B cell (primary cell): ENCODE data around the gene DOCK1. TPM values are rescaled to one million over a fixed set of nuclear protein-coding genes. Genes with fewer than 3 reads are reported as not detected.

ENCODE experiments used
- ATAC-seq: fragments of 200-7000 bp; cut with Tn5 transposase; one replicate; pipeline ENCODE4 v1.10.0; 2021; ENCODE audit warnings: low read depth, mild to moderate bottlenecking, moderate number of reproducible peaks, moderate library complexity
- CTCF ChIA-PET: fragments of 350-600 bp; sonication (Branson Sonifier 250); formaldehyde crosslinking; loops from one replicate; lab custom pipeline; 2021; ENCODE audit warnings: antibody characterized with exemption, inconsistent platforms; lab: Charles Lee
- POLR2A ChIA-PET: fragments of 350-600 bp; sonication (Branson Sonifier 250); formaldehyde crosslinking; loops from one replicate; lab custom pipeline; 2021; ENCODE audit warnings: antibody characterized with exemption; lab: Charles Lee
- DNase-seq: peaks from one replicate; pipeline ENCODE4 v3.0.0; 2013
- H2AFZ ChIP-seq: 2 replicates; pipeline ENCODE4 v1.6.1; 2012; ENCODE audit warnings: mild to moderate bottlenecking, low read depth, low read length; ENCODE audit not compliant: insufficient read depth, poor library complexity, severe bottlenecking
- H3K27ac ChIP-seq, 2 donors: 1 replicate in 1 of 2; 2 replicates in 1 of 2; pipeline ENCODE4 v1.5.1; 2012 to 2013; ENCODE audit warnings: low read length in 2 of 2, mild to moderate bottlenecking in 2 of 2, moderate library complexity in 1 of 2
- H3K27me3 ChIP-seq, 4 experiments: fragments of 200-600 bp in 1 of 4; sonication (generic) in 1 of 4; replicated peaks in 1 of 4; 1 replicate in 2 of 4; 2 replicates in 2 of 4; pipeline versions ENCODE4 v1.6.1 to v1.7.0; 2013 to 2016; ENCODE audit warnings: low read length in 3 of 4, mild to moderate bottlenecking in 2 of 4, mixed read lengths in 1 of 4, moderate library complexity in 1 of 4; ENCODE audit not compliant: insufficient read depth in 4 of 4, control insufficient read depth in 3 of 4; ENCODE audit errors: control extremely low read depth in 1 of 4
- H3K36me3 ChIP-seq, 2 experiments: replicated peaks in 1 of 2; 1 replicate in 1 of 2; 2 replicates in 1 of 2; pipeline versions ENCODE4 v1.6.1 to v1.7.1; 2013; ENCODE audit warnings: low read length in 1 of 2; ENCODE audit not compliant: insufficient read depth in 2 of 2, control insufficient read depth in 1 of 2; ENCODE audit errors: control extremely low read depth in 1 of 2, extremely low read depth in 1 of 2
- H3K4me1 ChIP-seq, 2 donors: fragments of 200-600 bp in 1 of 2; sonication (generic) in 1 of 2; 1 replicate in 1 of 2; 2 replicates in 1 of 2; pipeline versions ENCODE4 v1.5.1 to v1.6.1; 2013 to 2017; ENCODE audit warnings: low read length in 2 of 2; ENCODE audit not compliant: control insufficient read depth in 2 of 2, insufficient read depth in 2 of 2
- H3K4me2 ChIP-seq: replicated peaks from 2 replicates; pipeline ENCODE3; 2012; ENCODE audit warnings: mild to moderate bottlenecking, low read depth, low read length; ENCODE audit not compliant: poor library complexity, severe bottlenecking
- H3K4me3 ChIP-seq, 5 experiments: fragments of 200-600 bp in 1 of 5; sonication (generic) in 1 of 5; 1 replicate in 3 of 5; 2 replicates in 2 of 5; pipeline versions ENCODE4 v1.5.1 to v1.7.0; 2011 to 2016; ENCODE audit warnings: low read length in 4 of 5, mild to moderate bottlenecking in 4 of 5, low read depth in 2 of 5, control low read depth in 1 of 5, moderate library complexity in 1 of 5; ENCODE audit not compliant: insufficient read depth in 1 of 5; ENCODE audit errors: control extremely low read depth in 1 of 5, extremely low read depth in 1 of 5
- H3K79me2 ChIP-seq: fragments of 200-600 bp; sonication (generic); one replicate; pipeline ENCODE4 v1.6.0; 2016; ENCODE audit warnings: low read length; ENCODE audit not compliant: control insufficient read depth, insufficient read depth
- H3K9ac ChIP-seq: fragments of 200-600 bp; sonication (generic); 2 replicates; pipeline ENCODE4 v1.6.1; 2017; ENCODE audit warnings: mild to moderate bottlenecking, low read length, moderate library complexity
- H3K9me3 ChIP-seq, 3 donors: one replicate each; pipeline versions ENCODE4 v1.6.1 to v1.7.1; 2013; ENCODE audit warnings: low read length in 2 of 3; ENCODE audit not compliant: control insufficient read depth in 2 of 3, insufficient read depth in 1 of 3; ENCODE audit errors: control extremely low read depth in 1 of 3
- H4K20me1 ChIP-seq: 2 replicates; pipeline ENCODE4 v1.6.0; 2012; ENCODE audit warnings: mild to moderate bottlenecking, low read length; ENCODE audit not compliant: insufficient read depth, control insufficient read depth, poor library complexity, severe bottlenecking
- H3K27ac Mint-ChIP-seq: one replicate; pipeline ENCODE4 v1.8.0; 2021; ENCODE audit warnings: mixed read lengths
- H3K27me3 Mint-ChIP-seq: one replicate; pipeline ENCODE4 v1.8.0; 2021; ENCODE audit warnings: mixed read lengths
- H3K4me1 Mint-ChIP-seq: one replicate; pipeline ENCODE4 v1.8.0; 2021; ENCODE audit warnings: mixed read lengths
- H3K4me3 Mint-ChIP-seq: one replicate; pipeline ENCODE4 v1.8.0; 2021; ENCODE audit warnings: mixed read lengths
- H3K9me3 Mint-ChIP-seq: one replicate; pipeline ENCODE4 v1.8.0; 2022; ENCODE audit warnings: mixed read lengths; ENCODE audit not compliant: insufficient read depth
- EZH2 ChIP-seq: IDR thresholded peaks from 2 replicates; pipeline ENCODE4 v1.6.1; 2012; ENCODE audit warnings: borderline replicate concordance, low read depth, mild to moderate bottlenecking, moderate library complexity, low read length; ENCODE audit not compliant: insufficient read depth, poor library complexity, severe bottlenecking
- WGBS: methylation state at CpG from one replicate; pipeline ENCODE4 v1.1.5; 2013; ENCODE audit warnings: missing lambda C conversion rate; ENCODE audit not compliant: insufficient coverage; 5-methylcytosine and 5-hydroxymethylcytosine counted together
- intact Hi-C: fragments of 100-400 bp; cut with micrococcal nuclease; formaldehyde crosslinking; loops from one replicate; pipeline ENCODE4 v1.10.0; 2022
- polyA plus RNA-seq: library from polyadenylated mRNA; depleted of rRNA; stranded (reverse); fragments of >200 nt; gene quantifications from 2 replicates; pipeline ENCODE4 v1.2.3, GENCODE V29; 2012
- total RNA-seq, 2 donors: library from RNA; stranded (reverse); fragments of 120-200 nt in 1 of 2; gene quantifications; 1 replicate in 1 of 2; 2 replicates in 1 of 2; pipeline versions ENCODE4 v1.2.3 to v1.2.4, GENCODE V29; 2013 to 2022
- TF ChIP-seq, protein P1 (sequence below): fragments of 200-600 bp; IDR thresholded peaks from one replicate; pipeline ENCODE4 v1.8.0; 2022; ENCODE audit warnings: antibody characterized with exemption, mild to moderate bottlenecking

DOCK1 gene
- total and polyA plus RNA-seq, 2 donors (not counting 1 experiment from before 2014, with no cell fraction given) = not detected

DNA sequence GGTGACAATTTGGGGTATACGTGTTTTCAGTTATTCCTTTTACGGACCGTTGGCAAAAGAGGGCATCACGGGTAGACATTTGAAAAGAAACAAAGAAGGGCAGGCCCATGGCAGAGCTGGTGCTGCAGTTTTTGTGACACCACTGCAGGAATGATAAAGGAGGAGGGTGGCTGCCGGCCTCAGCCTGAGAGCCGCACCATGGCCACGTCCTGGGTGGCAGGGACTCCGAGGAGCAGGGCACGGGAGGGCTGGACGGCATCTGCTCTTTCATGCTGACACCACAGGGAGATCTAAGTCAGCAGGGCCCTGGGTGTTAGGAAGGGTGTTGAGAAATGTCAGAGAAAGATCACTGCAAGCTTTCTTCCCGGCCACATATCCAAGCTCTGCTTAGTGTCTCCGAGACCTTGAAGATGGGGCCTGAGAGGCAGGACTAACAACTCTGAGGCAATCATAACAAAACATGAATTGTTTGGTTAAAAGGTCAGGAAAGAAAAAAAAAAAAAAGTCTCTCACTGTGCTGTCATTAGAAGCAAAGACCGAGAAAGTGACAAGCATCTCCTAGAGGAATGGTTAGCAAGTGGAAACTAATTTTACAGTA lies 254.5 kb downstream of the DOCK1 start:
- Histone ChIP-seq H3K36me3 (no peaks in the 10 kb centered on the region), H3K9ac (no peak overlapping the region), H3K4me2 (no peak overlapping the region), H3K4me3 (no peak overlapping the region), H3K79me2 (no peaks in the 10 kb centered on the region), H3K4me1 (no peaks in the 10 kb centered on the region), H3K27ac (no peak overlapping the region), H3K9me3 (no peaks in the 10 kb centered on the region), H4K20me1 (no peaks in the 10 kb centered on the region), H3K27me3 (no peaks in the 10 kb centered on the region), H2AFZ (no peak overlapping the region)
- Mint-ChIP-seq H3K9me3 (no peaks in the 10 kb centered on the region), H3K4me3 (no peak overlapping the region), H3K27ac (no peak overlapping the region), H3K27me3 (no peaks in the 10 kb centered on the region), H3K4me1 (no peaks in the 10 kb centered on the region)
- intact Hi-C loops = no loop called here
- TF ChIP-seq, protein P1, sequence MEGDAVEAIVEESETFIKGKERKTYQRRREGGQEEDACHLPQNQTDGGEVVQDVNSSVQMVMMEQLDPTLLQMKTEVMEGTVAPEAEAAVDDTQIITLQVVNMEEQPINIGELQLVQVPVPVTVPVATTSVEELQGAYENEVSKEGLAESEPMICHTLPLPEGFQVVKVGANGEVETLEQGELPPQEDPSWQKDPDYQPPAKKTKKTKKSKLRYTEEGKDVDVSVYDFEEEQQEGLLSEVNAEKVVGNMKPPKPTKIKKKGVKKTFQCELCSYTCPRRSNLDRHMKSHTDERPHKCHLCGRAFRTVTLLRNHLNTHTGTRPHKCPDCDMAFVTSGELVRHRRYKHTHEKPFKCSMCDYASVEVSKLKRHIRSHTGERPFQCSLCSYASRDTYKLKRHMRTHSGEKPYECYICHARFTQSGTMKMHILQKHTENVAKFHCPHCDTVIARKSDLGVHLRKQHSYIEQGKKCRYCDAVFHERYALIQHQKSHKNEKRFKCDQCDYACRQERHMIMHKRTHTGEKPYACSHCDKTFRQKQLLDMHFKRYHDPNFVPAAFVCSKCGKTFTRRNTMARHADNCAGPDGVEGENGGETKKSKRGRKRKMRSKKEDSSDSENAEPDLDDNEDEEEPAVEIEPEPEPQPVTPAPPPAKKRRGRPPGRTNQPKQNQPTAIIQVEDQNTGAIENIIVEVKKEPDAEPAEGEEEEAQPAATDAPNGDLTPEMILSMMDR = no peak
- no peak for TF ChIP-seq EZH2
- ChIA-PET CTCF (no interaction called here), POLR2A (no interaction called here)
- WGBS = 90% methylated on average over 10 of the region's 13 CpGs
- ATAC-seq (no peak), DNase-seq (no peak)

DNA sequence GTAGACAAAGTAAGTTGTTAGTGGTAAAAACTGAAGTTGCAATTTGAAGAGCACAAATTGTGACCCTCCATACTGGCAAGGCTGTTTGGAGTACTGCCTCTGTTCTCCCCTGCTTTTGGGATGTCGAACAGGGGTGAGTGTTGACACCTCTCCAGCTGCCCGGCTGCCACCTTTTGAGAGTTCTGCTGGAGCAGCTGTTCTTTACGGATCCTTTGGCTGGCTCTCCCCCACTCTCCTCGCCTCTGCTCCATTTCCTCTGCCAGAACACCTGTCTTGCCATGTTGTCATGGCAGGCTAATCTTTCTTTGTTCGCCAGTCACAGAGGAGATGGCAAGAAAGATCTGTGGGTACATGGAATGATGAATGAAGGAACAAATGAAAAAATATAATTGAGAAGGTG lies 256.3 kb downstream of the DOCK1 start:
- no peaks in the 10 kb centered on the region for H3K9me3 Mint-ChIP-seq
- H3K27ac Mint-ChIP-seq = no peak overlapping the region
- no peaks in the 10 kb centered on the region for H3K27me3 Mint-ChIP-seq
- H3K27me3 ChIP-seq = no peaks in the 10 kb centered on the region
- H3K9ac ChIP-seq = no peak overlapping the region
- no peak overlapping the region for H3K4me2 ChIP-seq
- H3K4me3 ChIP-seq = no peak overlapping the region
- no peaks in the 10 kb centered on the region for H3K4me1 ChIP-seq
- no peak for DNase-seq
- H3K36me3 ChIP-seq = no peaks in the 10 kb centered on the region
- no peak overlapping the region for H3K4me3 Mint-ChIP-seq
- H3K4me1 Mint-ChIP-seq = no peaks in the 10 kb centered on the region
- POLR2A ChIA-PET = no interaction called here
- 96% methylated on average over 4 of the region's 5 CpGs for WGBS
- no peak overlapping the region for H2AFZ ChIP-seq
- CTCF ChIA-PET = no interaction called here
- no peaks in the 10 kb centered on the region for H3K9me3 ChIP-seq
- ATAC-seq = no peak
- no peaks in the 10 kb centered on the region for H3K79me2 ChIP-seq
- H3K27ac ChIP-seq = no peak overlapping the region
- no peaks in the 10 kb centered on the region for H4K20me1 ChIP-seq
- intact Hi-C loops = no loop called here
- TF ChIP-seq, protein P1 = no peak
- no peak for TF ChIP-seq EZH2
